H9 (cell line): ENCODE results near the gene MYRF. TPM values are rescaled to one million over a fixed set of nuclear protein-coding genes. Genes with fewer than 3 reads are reported as not detected.

Experiments used
- DNase-seq: peaks from one replicate; pipeline ENCODE4 v3.0.0-alpha.2; 2017
- H2AFZ ChIP-seq: one replicate; pipeline ENCODE4 v1.6.1; 2013; ENCODE audit warnings: mild to moderate bottlenecking, low read length, control low read depth, moderate library complexity
- H2AK5ac ChIP-seq: 2 replicates; pipeline ENCODE4 v1.6.1; 2013; ENCODE audit warnings: low read length, control low read depth, mixed read lengths; ENCODE audit not compliant: insufficient read length
- H2BK120ac ChIP-seq: one replicate; pipeline ENCODE4 v1.6.1; 2013; ENCODE audit warnings: low read depth, mild to moderate bottlenecking, low read length, control low read depth, inconsistent platforms; ENCODE audit not compliant: poor library complexity, severe bottlenecking
- H2BK12ac ChIP-seq: 2 replicates; pipeline ENCODE4 v1.6.1; 2013; ENCODE audit warnings: low read length, control low read depth, mixed read lengths, low read depth; ENCODE audit not compliant: insufficient read length
- H2BK15ac ChIP-seq: 2 replicates; pipeline ENCODE4 v1.6.1; 2013; ENCODE audit warnings: low read depth, low read length, control low read depth
- H2BK20ac ChIP-seq: one replicate; pipeline ENCODE4 v1.6.1; 2013; ENCODE audit warnings: low read depth, mild to moderate bottlenecking, low read length, control low read depth, inconsistent platforms; ENCODE audit not compliant: poor library complexity, severe bottlenecking
- H2BK5ac ChIP-seq: 2 replicates; pipeline ENCODE4 v1.6.1; 2013; ENCODE audit warnings: low read length, control low read depth, mixed read lengths; ENCODE audit not compliant: insufficient read length
- H3K14ac ChIP-seq: 2 replicates; pipeline ENCODE4 v1.6.1; 2013; ENCODE audit warnings: low read length, control low read depth; ENCODE audit not compliant: insufficient read depth
- H3K18ac ChIP-seq: 2 replicates; pipeline ENCODE4 v1.6.1; 2013; ENCODE audit warnings: low read depth, mild to moderate bottlenecking, mixed read lengths, low read length, control low read depth; ENCODE audit not compliant: insufficient read length
- H3K23ac ChIP-seq: 2 replicates; pipeline ENCODE4 v1.6.1; 2013; ENCODE audit warnings: low read length, control low read depth, mixed read lengths, low read depth; ENCODE audit not compliant: insufficient read length
- H3K23me2 ChIP-seq: 2 replicates; pipeline ENCODE4 v1.6.1; 2013; ENCODE audit warnings: low read depth, mild to moderate bottlenecking, mixed read lengths, low read length, control low read depth; ENCODE audit not compliant: insufficient read length, poor library complexity, severe bottlenecking
- H3K27ac ChIP-seq: 2 replicates; pipeline ENCODE4 v1.5.1; 2013; ENCODE audit warnings: low read length, control low read depth, mixed read lengths, low read depth; ENCODE audit not compliant: insufficient read length
- H3K27me3 ChIP-seq: 2 replicates; pipeline ENCODE4 v1.6.1; 2013; ENCODE audit warnings: low read length, control low read depth, inconsistent platforms; ENCODE audit not compliant: insufficient read depth
- H3K4ac ChIP-seq: 2 replicates; pipeline ENCODE4 v1.6.1; 2013; ENCODE audit warnings: low read depth, mild to moderate bottlenecking, control low read depth, inconsistent platforms, low read length, moderate library complexity
- H3K4me1 ChIP-seq: 2 replicates; pipeline ENCODE4 v1.6.1; 2013; ENCODE audit warnings: low read length, control low read depth, inconsistent platforms; ENCODE audit not compliant: insufficient read depth
- H3K4me2 ChIP-seq: 2 replicates; pipeline ENCODE4 v1.6.1; 2013; ENCODE audit warnings: low read length, control low read depth, mixed read lengths; ENCODE audit not compliant: insufficient read length, insufficient read depth
- H3K56ac ChIP-seq: 2 replicates; pipeline ENCODE4 v1.6.1; 2013; ENCODE audit warnings: low read depth, mild to moderate bottlenecking, mixed read lengths, low read length, control low read depth; ENCODE audit not compliant: insufficient read length
- H3K79me1 ChIP-seq: 2 replicates; pipeline ENCODE4 v1.6.1; 2013; ENCODE audit warnings: low read depth, mild to moderate bottlenecking, moderate library complexity, low read length, control low read depth, inconsistent platforms; ENCODE audit not compliant: insufficient read depth, poor library complexity, severe bottlenecking
- H3K79me2 ChIP-seq: 2 replicates; pipeline ENCODE4 v1.6.1; 2013; ENCODE audit warnings: low read length, control low read depth, inconsistent platforms; ENCODE audit not compliant: insufficient read depth
- H3K9ac ChIP-seq: 2 replicates; pipeline ENCODE4 v1.6.1; 2013; ENCODE audit warnings: low read length, control low read depth, mixed read lengths; ENCODE audit not compliant: insufficient read length; ENCODE audit errors: extremely low read depth
- H3K9me3 ChIP-seq: one replicate; pipeline ENCODE4 v1.6.1; 2013; ENCODE audit warnings: low read depth, low read length, inconsistent platforms; ENCODE audit not compliant: control insufficient read depth
- H3T11ph ChIP-seq: one replicate; pipeline ENCODE4 v1.6.1; 2013; ENCODE audit warnings: mild to moderate bottlenecking, low read length, control low read depth, inconsistent platforms
- H4K20me1 ChIP-seq: one replicate; pipeline ENCODE4 v1.6.1; 2013; ENCODE audit not compliant: control insufficient read depth, insufficient read length, insufficient read depth
- H4K5ac ChIP-seq: 2 replicates; pipeline ENCODE4 v1.6.1; 2013; ENCODE audit warnings: low read depth, mild to moderate bottlenecking, mixed read lengths, low read length, control low read depth; ENCODE audit not compliant: insufficient read length
- H4K8ac ChIP-seq: replicated peaks from 2 replicates; pipeline ENCODE4 v1.6.1; 2013; ENCODE audit warnings: low read length, control low read depth, mixed read lengths, low read depth; ENCODE audit not compliant: insufficient read length
- H4K91ac ChIP-seq: 2 replicates; pipeline ENCODE4 v1.6.1; 2013; ENCODE audit warnings: low read depth, mild to moderate bottlenecking, moderate library complexity, mixed read lengths, low read length, control low read depth; ENCODE audit not compliant: insufficient read length
- H3K27ac Mint-ChIP-seq, 3 experiments: 2 replicates in 2 of 3; 3 replicates in 1 of 3; pipeline ENCODE4 v1.8.0; 2020 to 2021; ENCODE audit warnings: mixed read lengths in 3 of 3, mild to moderate bottlenecking in 1 of 3, moderate library complexity in 1 of 3
- H3K27me3 Mint-ChIP-seq: 2 replicates; pipeline ENCODE4 v1.8.0; 2021; ENCODE audit warnings: low read depth, mild to moderate bottlenecking, moderate library complexity, mixed read lengths
- H3K36me3 Mint-ChIP-seq, 3 experiments: 2 replicates in 2 of 3; 3 replicates in 1 of 3; pipeline ENCODE4 v1.8.0; 2020 to 2021; ENCODE audit warnings: low read depth in 3 of 3, mixed read lengths in 3 of 3; ENCODE audit not compliant: insufficient read depth in 1 of 3
- H3K4me1 Mint-ChIP-seq, 2 experiments: 2 replicates each; pipeline ENCODE4 v1.8.0; 2020; ENCODE audit warnings: mixed read lengths in 2 of 2
- H3K4me3 Mint-ChIP-seq, 2 experiments: 2 replicates in 1 of 2; 3 replicates in 1 of 2; pipeline ENCODE4 v1.8.0; 2020 to 2021; ENCODE audit warnings: mild to moderate bottlenecking in 2 of 2, mixed read lengths in 2 of 2, moderate library complexity in 1 of 2
- H3K9me3 Mint-ChIP-seq, 2 experiments: 2 replicates in 1 of 2; 3 replicates in 1 of 2; pipeline ENCODE4 v1.8.0; 2020; ENCODE audit warnings: mild to moderate bottlenecking in 2 of 2, mixed read lengths in 2 of 2, moderate library complexity in 1 of 2
- WGBS: extraction: QIAGEN DNeasy Blood & Tissue Kit; methylation state at CpG from one replicate; pipeline ENCODE4 v1.1.7; 2013; ENCODE audit warnings: missing lambda C conversion rate, low lambda C conversion rate, mixed read lengths; ENCODE audit not compliant: insufficient read length; ENCODE audit errors: extremely low coverage; 5-methylcytosine and 5-hydroxymethylcytosine counted together
- total RNA-seq: library from RNA; stranded (reverse); gene quantifications from 2 replicates; pipeline ENCODE4 v1.2.1, GENCODE V29; 2021
- TF ChIP-seq, protein P1 (sequence below): fragments of 200-600 bp; sonication (generic); conservative IDR thresholded peaks from 3 replicates; pipeline ENCODE4 v1.8.0; 2021; ENCODE audit warnings: antibody characterized with exemption, mild to moderate bottlenecking

MYRF gene
- total RNA-seq, 1 experiment from 2014 or later: 13.9 TPM

DNA sequence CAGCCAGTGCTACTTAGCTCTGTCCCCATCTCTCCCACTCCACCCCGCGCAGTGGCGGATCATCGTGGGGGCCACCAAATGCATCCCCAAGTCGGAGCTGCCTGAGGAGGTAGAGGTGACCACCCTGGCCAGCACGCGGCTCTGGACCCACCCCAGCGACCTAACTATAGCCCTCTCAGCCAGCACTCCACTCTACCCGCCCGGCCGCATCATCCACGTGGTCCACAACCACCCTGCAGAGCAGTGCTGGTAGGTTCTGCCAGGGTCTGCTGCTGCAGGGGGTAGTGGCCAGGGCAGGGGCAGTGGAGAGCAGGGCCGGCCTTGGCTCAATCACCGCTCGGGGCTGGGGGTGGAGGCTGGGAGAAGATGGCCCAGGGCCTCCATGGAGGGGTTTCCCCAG is 13.0 kb upstream of the MYRF start:
- DNase-seq: no peak
- Histone ChIP-seq H3K4ac (no peak overlapping the region), H3K4me1 (no peaks in the 10 kb centered on the region), H3K23ac (no peak overlapping the region), H3K14ac (no peak overlapping the region), H4K8ac (no peak overlapping the region), H2BK12ac (no peak overlapping the region), H3K4me2 (no peak overlapping the region), H3K79me1 (no peaks in the 10 kb centered on the region), H3K56ac (no peak overlapping the region), H2BK15ac (no peak overlapping the region), H3K9ac (no peak overlapping the region), H2BK120ac (no peak overlapping the region), H4K91ac (no peak overlapping the region), H2AK5ac (no peak overlapping the region), H3T11ph (no peak overlapping the region), H3K23me2 (no peaks in the 10 kb centered on the region), H3K27me3 (no peaks in the 10 kb centered on the region), H2AFZ (no peak overlapping the region), H2BK20ac (no peak overlapping the region), H3K18ac (no peak overlapping the region), H4K20me1 (no peaks in the 10 kb centered on the region), H2BK5ac (no peak overlapping the region), H3K9me3 (no peaks in the 10 kb centered on the region), H3K27ac (no peak overlapping the region), H4K5ac (no peak overlapping the region), H3K79me2 (no peaks in the 10 kb centered on the region)
- TF ChIP-seq, protein P1, sequence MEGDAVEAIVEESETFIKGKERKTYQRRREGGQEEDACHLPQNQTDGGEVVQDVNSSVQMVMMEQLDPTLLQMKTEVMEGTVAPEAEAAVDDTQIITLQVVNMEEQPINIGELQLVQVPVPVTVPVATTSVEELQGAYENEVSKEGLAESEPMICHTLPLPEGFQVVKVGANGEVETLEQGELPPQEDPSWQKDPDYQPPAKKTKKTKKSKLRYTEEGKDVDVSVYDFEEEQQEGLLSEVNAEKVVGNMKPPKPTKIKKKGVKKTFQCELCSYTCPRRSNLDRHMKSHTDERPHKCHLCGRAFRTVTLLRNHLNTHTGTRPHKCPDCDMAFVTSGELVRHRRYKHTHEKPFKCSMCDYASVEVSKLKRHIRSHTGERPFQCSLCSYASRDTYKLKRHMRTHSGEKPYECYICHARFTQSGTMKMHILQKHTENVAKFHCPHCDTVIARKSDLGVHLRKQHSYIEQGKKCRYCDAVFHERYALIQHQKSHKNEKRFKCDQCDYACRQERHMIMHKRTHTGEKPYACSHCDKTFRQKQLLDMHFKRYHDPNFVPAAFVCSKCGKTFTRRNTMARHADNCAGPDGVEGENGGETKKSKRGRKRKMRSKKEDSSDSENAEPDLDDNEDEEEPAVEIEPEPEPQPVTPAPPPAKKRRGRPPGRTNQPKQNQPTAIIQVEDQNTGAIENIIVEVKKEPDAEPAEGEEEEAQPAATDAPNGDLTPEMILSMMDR: no peak
- H3K27me3 Mint-ChIP-seq: no peaks in the 10 kb centered on the region; the same call in 1 of the 2 replicates
- no peak overlapping the region for H3K27ac Mint-ChIP-seq
- peaks cover 8 to 36% (median 15%) of the 10 kb centered on the region in 3 experiments; a peak in 6 of 7 replicates for H3K36me3 Mint-ChIP-seq
- peaks cover 4 to 7% of the 10 kb centered on the region in 2 experiments; a peak in 3 of 4 replicates for H3K4me1 Mint-ChIP-seq
- no peaks in the 10 kb centered on the region; a peak in 1 of 5 replicates for H3K9me3 Mint-ChIP-seq
- no peak overlapping the region for H3K4me3 Mint-ChIP-seq
- no CpG with 5 or more reads among the region's 15 CpGs for WGBS
